K562 (cell line): Measurements from ENCODE around the gene DAO. TPM values are rescaled to one million over a fixed set of nuclear protein-coding genes. Genes with fewer than 3 reads are reported as not detected.

Experiments
- ATAC-seq: fragments of 200-7000 bp; cut with Tn5 transposase; 3 replicates; pipeline ENCODE4 v1.9.1; 2020; ENCODE audit warnings: moderate library complexity
- BruUV-seq: library from RNA; stranded (reverse); fragments of 400-500 nt; replicated peaks from 2 replicates; lab custom pipeline; 2021; lab: Mats Ljungman, UMichigan
- CTCF ChIA-PET: fragments of 300-600 bp; formaldehyde crosslinking; extraction: SDS; loops from one replicate; lab custom pipeline; 2021; ENCODE audit warnings: low intra/inter-chr PET ratio; lab: Yijun Ruan, JAX
- POLR2A ChIA-PET: fragments of 300-600, 350-650 bp; sonication (Branson Sonifier 250); formaldehyde crosslinking; extraction: SDS; loops from one replicate; lab custom pipeline; 2021; ENCODE audit warnings: antibody characterized with exemption, inconsistent platforms; lab: Yijun Ruan, JAX
- DNase-seq, 4 experiments: peaks; one replicate each; pipeline versions ENCODE4 v3.0.0 to v3.0.0-alpha.2; 2011 to 2018; ENCODE audit warnings: low spot score in 3 of 4, mixed read lengths in 3 of 4; ENCODE audit errors: extremely low read depth in 1 of 4
- FAIRE-seq: peaks from 2 replicates; lab custom pipeline; 2011; peaks lifted over from hg19 to GRCh38; lab: Jason Lieb, UNC
- H2AFZ ChIP-seq: 2 replicates; pipeline ENCODE4 v1.6.0; 2011; ENCODE audit warnings: low read depth, low read length, control low read depth, inconsistent platforms
- H3K27ac ChIP-seq: fragments of 200-600 bp; 3 replicates; pipeline ENCODE4 v1.8.0; 2011; ENCODE audit warnings: low read depth, mild to moderate bottlenecking, control low read depth, inconsistent platforms, low read length, moderate library complexity, mixed read lengths; ENCODE audit errors: extremely low read depth
- H3K27me3 ChIP-seq, 2 experiments: fragments of 300-600 bp in 1 of 2; 2 replicates in 1 of 2; 3 replicates in 1 of 2; pipeline versions ENCODE4 v1.6.0 to v1.8.0; 2011; ENCODE audit warnings: inconsistent platforms in 2 of 2, low read length in 2 of 2, mild to moderate bottlenecking in 1 of 2, mixed read lengths in 1 of 2, moderate library complexity in 1 of 2; ENCODE audit not compliant: control insufficient read depth in 2 of 2, insufficient read depth in 2 of 2
- H3K36me3 ChIP-seq: fragments of 300-600 bp; 3 replicates; pipeline ENCODE4 v1.8.0; 2011; ENCODE audit warnings: mild to moderate bottlenecking, low read length, inconsistent platforms; ENCODE audit not compliant: control insufficient read depth, insufficient read depth
- H3K4me1 ChIP-seq, 2 experiments: fragments of 200-600 bp in 1 of 2; replicated peaks in 1 of 2; 2 replicates in 1 of 2; 3 replicates in 1 of 2; pipeline versions ENCODE4 v1.5.1 to v1.8.0; 2011; ENCODE audit warnings: inconsistent platforms in 2 of 2, low read length in 2 of 2, mild to moderate bottlenecking in 1 of 2, mixed read lengths in 1 of 2, moderate library complexity in 1 of 2; ENCODE audit not compliant: control insufficient read depth in 2 of 2, insufficient read depth in 2 of 2
- H3K4me2 ChIP-seq: 2 replicates; pipeline ENCODE4 v1.6.1; 2011; ENCODE audit warnings: low read length, control low read depth, inconsistent platforms, mixed read lengths; ENCODE audit not compliant: insufficient read depth
- H3K4me3 ChIP-seq: fragments of 200-600 bp; sonication (generic), shearing (Covaris generic); 2 replicates; pipeline ENCODE4 v1.5.1; 2016; ENCODE audit warnings: control low read depth, inconsistent platforms
- H3K79me2 ChIP-seq: fragments of 200-600 bp; 3 replicates; pipeline ENCODE4 v1.8.0; 2011; ENCODE audit warnings: low read length, inconsistent platforms; ENCODE audit not compliant: control insufficient read depth, insufficient read depth
- H3K9ac ChIP-seq, 2 experiments: 2 replicates each; pipeline versions ENCODE4 v1.6.0 to v1.6.1; 2011; ENCODE audit warnings: low read depth in 2 of 2, low read length in 2 of 2, control low read depth in 1 of 2, inconsistent platforms in 1 of 2, mild to moderate bottlenecking in 1 of 2, mixed read lengths in 1 of 2; ENCODE audit not compliant: insufficient read depth in 1 of 2
- H3K9me1 ChIP-seq: one replicate; pipeline ENCODE4 v1.6.0; 2011; ENCODE audit warnings: inconsistent platforms, mild to moderate bottlenecking, low read length, moderate library complexity; ENCODE audit not compliant: control insufficient read depth, insufficient read depth
- H3K9me3 ChIP-seq: replicated peaks from 2 replicates; pipeline ENCODE4 v1.5.1; 2011; ENCODE audit warnings: low read depth, low read length, inconsistent platforms; ENCODE audit not compliant: control insufficient read depth, insufficient read depth
- H4K20me1 ChIP-seq: replicated peaks from 2 replicates; pipeline ENCODE4 v1.6.1; 2011; ENCODE audit warnings: low read length, inconsistent platforms, mixed read lengths; ENCODE audit not compliant: control insufficient read depth, insufficient read depth
- CREB3L1 ChIP-seq: fragments of 450-650 bp; IDR thresholded peaks from 2 replicates; pipeline ENCODE4 v1.6.1; 2014; ENCODE audit warnings: low read depth, mild to moderate bottlenecking, moderate library complexity, borderline replicate concordance
- E2F6 ChIP-seq, 2 experiments: IDR thresholded peaks; 2 replicates each; pipeline ENCODE4 v1.6.1; 2011; ENCODE audit warnings: borderline replicate concordance in 1 of 2, control low read depth in 1 of 2, low read depth in 1 of 2, low read length in 1 of 2, mild to moderate bottlenecking in 1 of 2, mixed read lengths in 1 of 2, moderate library complexity in 1 of 2; ENCODE audit not compliant: insufficient read depth in 1 of 2, insufficient read length in 1 of 2, poor library complexity in 1 of 2, severe bottlenecking in 1 of 2; ENCODE audit errors: extremely low read depth in 1 of 2
- HSF4 ChIP-seq: fragments of 250-450 bp; sonication (Bioruptor Pico); IDR thresholded peaks from 2 replicates; pipeline ENCODE4 v2.1.2; 2022; ENCODE audit warnings: mild to moderate bottlenecking, moderate library complexity, borderline replicate concordance
- MYBL2 ChIP-seq, 2 experiments: fragments of 450-650 bp in 1 of 2; sonication (generic) in 1 of 2; formaldehyde crosslinking in 1 of 2; IDR thresholded peaks; 2 replicates each; pipeline versions ENCODE4 v1.6.1 to v1.8.1; 2017 to 2022; ENCODE audit warnings: borderline replicate concordance in 1 of 2, inconsistent platforms in 1 of 2, low read depth in 1 of 2, mild to moderate bottlenecking in 1 of 2, missing genetic modification reagents in 1 of 2, moderate library complexity in 1 of 2
- RFX1 ChIP-seq: fragments of 450-650 bp; IDR thresholded peaks from 2 replicates; pipeline ENCODE4 v1.6.1; 2016; ENCODE audit warnings: mild to moderate bottlenecking, moderate library complexity
- RFX7 ChIP-seq: fragments of 250-450 bp; sonication (Bioruptor Pico); IDR thresholded peaks from 2 replicates; pipeline ENCODE4 v1.5.1; 2021; ENCODE audit warnings: mild to moderate bottlenecking
- TAF15 ChIP-seq: fragments of 200-400 bp; formaldehyde crosslinking; IDR thresholded peaks from 2 replicates; pipeline ENCODE4 v1.6.1; 2017; ENCODE audit warnings: mild to moderate bottlenecking, low read depth, low read length, moderate library complexity
- ZC3H11A ChIP-seq: IDR thresholded peaks from 2 replicates; pipeline ENCODE4 v1.6.1; 2012; ENCODE audit warnings: low read depth, low read length, improper control_type of control experiment
- ZNF431 ChIP-seq: sonication (generic); formaldehyde crosslinking; IDR thresholded peaks from 2 replicates; pipeline ENCODE4 v1.8.0; 2022; ENCODE audit warnings: mild to moderate bottlenecking, missing genetic modification reagents
- WGBS: fragments of 100-300 bp; shearing (Covaris generic); methylation state at CpG from one replicate; pipeline ENCODE4 v1.1.6; 2016; ENCODE audit warnings: low coverage, mixed read lengths; ENCODE audit not compliant: insufficient coverage; ENCODE audit errors: missing lambda C conversion rate; 5-methylcytosine and 5-hydroxymethylcytosine counted together
- in situ Hi-C: fragments of 300-500 bp; cut with MboI; formaldehyde crosslinking; loops from 4 replicates; pipeline ENCODE4 v1.15.0; 2018; ENCODE audit warnings: inconsistent platforms, mixed read lengths
- intact Hi-C: fragments of 100-400 bp; cut with micrococcal nuclease; formaldehyde crosslinking; loops from 2 replicates; pipeline ENCODE4 v1.14.2; 2022
- polyA plus RNA-seq, 8 experiments: library from polyadenylated mRNA; depleted of rRNA in 4 of 8; stranded (reverse) in 5 of 8; unstranded in 3 of 8; fragments of >200 nt; fragmentation: Nextera tagmentation in 2 of 8; fragmentation: Illumina TruSeq in 1 of 8; extraction: Ambion mirVana in 2 of 8; extraction: Trizol in 1 of 8; gene quantifications; 2 replicates each; pipeline versions ENCODE4 v1.2.1 to v1.2.3, GENCODE V29; 2011 to 2014; ENCODE audit warnings: inconsistent platforms in 1 of 8, missing spikeins in 1 of 8
- total RNA-seq, 7 experiments: library from RNA; depleted of rRNA in 6 of 7; stranded (reverse); fragments of >200 nt in 6 of 7; fragmentation: Illumina TruSeq in 2 of 7; extraction: Trizol in 2 of 7; gene quantifications; 2 replicates each; pipeline versions ENCODE4 v1.2.1 to v1.2.3, GENCODE V29; 2011 to 2021; ENCODE audit warnings: low replicate concordance in 1 of 7

DAO gene
- total and polyA plus RNA-seq, 9 of the 15 experiments (the other 6 are each of a cell fraction or from before 2014, with no cell fraction given) = not detected

- TF ChIP-seq CREB3L1 (no peak), ZC3H11A (no peak), RFX1 (no peak), HSF4 (CRISPR knock-in tag) (no peak)
Observed at GRCh38 chr12:108907839-108908351, 28.0 kb downstream of the DAO start (continued).

GRCh38 chr12:108910336-108910735 lies 30.4 kb downstream of the DAO start:
- Histone ChIP-seq H3K4me3 (no peak overlapping the region), H3K36me3 (no peaks in the 10 kb centered on the region), H2AFZ (no peak overlapping the region), H3K4me1 (no peaks in the 10 kb centered on the region), H3K79me2 (no peaks in the 10 kb centered on the region), H3K9me3 (no peaks in the 10 kb centered on the region), H3K4me2 (no peak overlapping the region), H3K9me1 (no peaks in the 10 kb centered on the region), H3K27me3 (peaks cover 17 to 33% of the 10 kb centered on the region in 2 experiments; a peak in 4 of 5 replicates), H3K9ac (peak overlapping the region in 1 of 2 experiments; percentile 22; a peak in 1 of 4 replicates), H3K27ac (no peak overlapping the region), H4K20me1 (no peaks in the 10 kb centered on the region)
- no TSS peak for BruUV-seq
- TF ChIP-seq RFX7 = no peak
- no peak for TF ChIP-seq TAF15
- TF ChIP-seq MYBL2 (IDR thresholded peaks at IDR 0.05; ENCODE audit: low read depth) = no peak
- TF ChIP-seq MYBL2 (CRISPR knock-in tag; IDR thresholded peaks at IDR 0.05; ENCODE audit: borderline replicate concordance) = no peak
- no peak for TF ChIP-seq E2F6 (IDR thresholded peaks at IDR 0.05; ENCODE audit: borderline replicate concordance in 1 of 2, extremely low read depth in 1 of 2, insufficient read depth in 1 of 2, insufficient read length in 1 of 2, low read depth in 1 of 2, low read length in 1 of 2, poor library complexity in 1 of 2, severe bottlenecking in 1 of 2)
- TF ChIP-seq ZNF431 (CRISPR knock-in tag) = no peak
- intact Hi-C loops = no loop called here
- DNase-seq (no peak), ATAC-seq (no peak), FAIRE-seq (no peak)
- CTCF ChIA-PET = no interaction called here
- POLR2A ChIA-PET = interaction anchor here (0.6 kb wide), 2 partner anchors 10 to 593 kb away, joined by 3 to 4 read pairs; no protein-coding TSS in a partner anchor
- 10% methylated on average over 5 of the region's 5 CpGs for WGBS
- in situ Hi-C loops = no loop called here
